OCI-LY7 (cell line): ENCODE data around the gene FAHD2A. TPM values are rescaled to one million over a fixed set of nuclear protein-coding genes. Genes with fewer than 3 reads are reported as not detected.

ENCODE experiments used
- BruUV-seq: library from RNA; stranded (reverse); fragments of 400-500 nt; replicated peaks from 2 replicates; lab custom pipeline; 2021; lab: Mats Ljungman, UMichigan
- CTCF ChIA-PET: fragments of 300-600 bp; sonication (Branson Sonifier 250); formaldehyde crosslinking; loops from one replicate; lab custom pipeline; 2022; ENCODE audit warnings: antibody characterized with exemption; ENCODE audit not compliant: unreplicated experiment; lab: Charles Lee
- POLR2A ChIA-PET: fragments of 300-600 bp; sonication (Branson Sonifier 250); formaldehyde crosslinking; loops from one replicate; lab custom pipeline; 2022; ENCODE audit warnings: antibody characterized with exemption; lab: Charles Lee
- DNase-seq: peaks from one replicate; pipeline ENCODE4 v3.0.0-alpha.2; 2015; ENCODE audit warnings: low spot score
- H2AFZ ChIP-seq: fragments of 200-600 bp; sonication (generic), shearing (Covaris generic); 2 replicates; pipeline ENCODE4 v1.6.1; 2014; ENCODE audit warnings: mild to moderate bottlenecking, antibody characterized with exemption, low read length, moderate library complexity
- H3K27ac ChIP-seq: fragments of 200-600 bp; sonication (generic); 2 replicates; pipeline ENCODE4 v1.5.1; 2014; ENCODE audit warnings: mixed run types, low read depth, mild to moderate bottlenecking, moderate library complexity, low read length, inconsistent platforms; ENCODE audit not compliant: poor library complexity, severe bottlenecking
- H3K36me3 ChIP-seq: fragments of 200-600 bp; sonication (generic); 2 replicates; pipeline ENCODE4 v1.6.1; 2014; ENCODE audit warnings: mild to moderate bottlenecking, antibody characterized with exemption, low read length, moderate library complexity, mixed read lengths; ENCODE audit not compliant: insufficient read depth
- H3K4me1 ChIP-seq: fragments of 200-600 bp; sonication (generic); 2 replicates; pipeline ENCODE4 v1.5.1; 2014; ENCODE audit warnings: mild to moderate bottlenecking, low read length; ENCODE audit not compliant: insufficient read depth, poor library complexity, severe bottlenecking
- H3K4me2 ChIP-seq: fragments of 200-600 bp; sonication (generic); 2 replicates; pipeline ENCODE4 v1.6.1; 2014; ENCODE audit warnings: mild to moderate bottlenecking, low read length
- H3K4me3 ChIP-seq: fragments of 200-600 bp; sonication (generic); 2 replicates; pipeline ENCODE4 v1.5.1; 2014; ENCODE audit warnings: mild to moderate bottlenecking, low read depth, low read length; ENCODE audit not compliant: poor library complexity, severe bottlenecking
- H3K79me2 ChIP-seq: fragments of 200-600 bp; sonication (generic); 2 replicates; pipeline ENCODE4 v1.6.1; 2016; ENCODE audit warnings: low read depth, mild to moderate bottlenecking, low read length, moderate library complexity, mixed read lengths; ENCODE audit not compliant: insufficient read depth
- H3K9me2 ChIP-seq: fragments of 200-600 bp; sonication (generic); 2 replicates; pipeline ENCODE4 v1.6.1; 2016; ENCODE audit warnings: mild to moderate bottlenecking, low read length, mixed read lengths; ENCODE audit not compliant: insufficient read depth
- H3K9me3 ChIP-seq: fragments of 200-600 bp; sonication (generic); 2 replicates; pipeline ENCODE4 v1.6.1; 2014; ENCODE audit warnings: mild to moderate bottlenecking, mixed run types, low read length, mixed read lengths
- H4K20me1 ChIP-seq: fragments of 200-600 bp; sonication (generic); 2 replicates; pipeline ENCODE4 v1.6.1; 2014; ENCODE audit warnings: mild to moderate bottlenecking, antibody characterized with exemption, low read length, moderate library complexity, mixed read lengths; ENCODE audit not compliant: insufficient read depth
- CTCF ChIP-seq: fragments of 200-600 bp; sonication (generic); conservative IDR thresholded peaks from 2 replicates; pipeline ENCODE4 v1.5.1; 2014; ENCODE audit warnings: mild to moderate bottlenecking, antibody characterized with exemption, low read length, moderate library complexity, mixed read lengths
- EZH2phosphoT487 ChIP-seq: fragments of 200-600 bp; sonication (generic); IDR thresholded peaks from 2 replicates; pipeline ENCODE4 v1.6.1; 2018; ENCODE audit warnings: low read depth, borderline replicate concordance, mild to moderate bottlenecking, mixed run types, antibody characterized with exemption, low read length, moderate library complexity, mixed read lengths
- intact Hi-C: fragments of 100-400 bp; cut with micrococcal nuclease; formaldehyde crosslinking; loops from one replicate; pipeline ENCODE4 v1.10.0; 2022; ENCODE audit not compliant: unreplicated experiment
- total RNA-seq, 2 experiments: library from RNA; depleted of rRNA in 1 of 2; stranded (reverse); fragments of >200 nt in 1 of 2; shearing (Covaris generic) in 1 of 2; gene quantifications; 2 replicates each; pipeline ENCODE4 v1.2.3, GENCODE V29; 2014 to 2022

The FAHD2A gene
- total RNA-seq, 2 experiments from 2014 or later: 48.2 to 50.9 TPM

DNA sequence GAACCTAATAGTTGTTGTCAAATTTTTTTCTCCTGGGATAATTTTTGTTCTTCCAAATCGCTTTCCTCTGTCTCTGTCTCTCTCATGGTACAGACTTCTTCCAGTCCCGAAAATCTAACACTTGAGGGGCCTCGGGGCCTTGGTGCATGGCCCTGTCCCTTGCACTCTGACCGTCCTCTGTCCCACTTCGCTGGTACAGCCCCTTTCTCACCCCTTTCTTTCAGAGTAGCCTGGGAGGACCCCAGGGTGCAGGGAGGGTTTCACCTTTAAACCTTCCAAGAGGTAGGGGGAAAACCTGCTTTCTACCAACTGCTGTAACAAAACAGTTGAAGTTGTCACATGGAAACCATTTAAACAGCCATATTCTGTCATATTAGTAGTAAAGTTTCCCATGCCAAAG, 22.2 kb upstream of the FAHD2A start:
- Histone ChIP-seq H3K4me3 (no peak overlapping the region), H3K27ac (no peak overlapping the region), H4K20me1 (no peaks in the 10 kb centered on the region), H3K9me2 (no peaks in the 10 kb centered on the region), H3K4me1 (no peaks in the 10 kb centered on the region), H2AFZ (no peak overlapping the region), H3K4me2 (no peak overlapping the region), H3K9me3 (no peaks in the 10 kb centered on the region), H3K36me3 (no peaks in the 10 kb centered on the region), H3K79me2 (no peaks in the 10 kb centered on the region)
- POLR2A ChIA-PET: no interaction called here
- BruUV-seq: no TSS peak
- intact Hi-C loops: no loop called here
- TF ChIP-seq EZH2phosphoT487: no peak
- CTCF ChIA-PET: interaction anchor here (0.8 kb wide), 1 partner anchor 14 kb away, joined by 5 read pairs; no protein-coding TSS in a partner anchor
- no peak for DNase-seq

- Histone ChIP-seq H3K4me3 (no peak overlapping the region), H4K20me1 (no peaks in the 10 kb centered on the region), H3K4me1 (no peaks in the 10 kb centered on the region), H3K36me3 (no peaks in the 10 kb centered on the region), H2AFZ (no peak overlapping the region), H3K9me3 (no peaks in the 10 kb centered on the region), H3K27ac (no peak overlapping the region), H3K79me2 (no peaks in the 10 kb centered on the region), H3K9me2 (no peaks in the 10 kb centered on the region), H3K4me2 (no peak overlapping the region)
- DNase-seq: no peak
- TF ChIP-seq EZH2phosphoT487: no peak
- TF ChIP-seq CTCF: no peak
- CTCF ChIA-PET: no interaction called here
- POLR2A ChIA-PET: no interaction called here
- intact Hi-C loops: no loop called here
- no TSS peak for BruUV-seq
These were observed 21.8 kb upstream of the FAHD2A start for GRCh38 chr2:95380731-95381130.

DNA sequence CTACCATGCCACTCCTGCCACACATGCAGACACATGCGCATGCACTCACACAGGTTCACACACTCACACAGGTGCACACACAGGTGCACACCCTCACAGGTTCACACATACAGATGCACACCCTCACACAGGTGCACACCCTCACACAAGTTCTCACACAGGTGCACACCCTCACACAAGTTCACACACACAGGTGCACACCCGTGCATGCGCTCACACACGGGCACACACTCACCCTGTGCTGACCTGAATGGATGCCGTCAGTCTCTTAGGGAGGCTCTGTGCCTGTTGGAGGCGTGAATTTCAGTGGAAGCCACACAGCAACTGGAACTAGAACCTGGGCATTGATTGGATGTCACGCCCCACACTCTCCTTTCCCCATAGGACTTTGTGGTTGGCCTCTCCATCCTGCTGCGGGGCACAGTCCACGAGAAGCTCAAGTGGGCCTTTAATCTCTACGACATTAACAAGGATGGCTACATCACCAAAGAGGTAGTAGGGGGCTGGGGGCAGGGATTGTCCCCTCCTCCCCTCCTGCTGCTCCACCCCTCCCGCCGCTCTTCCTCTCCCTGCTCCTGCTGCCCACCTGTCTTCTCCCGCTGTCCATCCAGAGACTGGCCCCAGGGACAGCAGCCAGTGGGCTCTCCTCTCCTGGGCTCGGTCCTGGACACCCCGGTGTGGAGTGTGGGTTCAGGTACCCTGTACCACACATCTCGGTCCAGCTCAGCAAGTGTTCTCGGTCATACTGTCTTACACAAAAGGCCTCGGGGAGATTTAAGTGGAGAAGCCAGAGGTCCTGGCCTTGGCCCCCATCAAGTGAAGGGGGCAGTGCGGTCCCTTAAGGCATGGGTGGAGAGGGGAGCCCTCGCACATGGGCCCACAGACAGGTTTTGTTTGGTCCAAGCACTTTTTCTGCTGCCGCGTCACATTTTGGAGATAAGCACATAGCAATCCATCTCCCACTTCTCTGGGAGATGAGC, 21.0 kb upstream of the FAHD2A start:
- POLR2A ChIA-PET: no interaction called here
- no peaks in the 10 kb centered on the region for H3K79me2 ChIP-seq
- no peaks in the 10 kb centered on the region for H3K4me1 ChIP-seq
- H4K20me1 ChIP-seq: no peaks in the 10 kb centered on the region
- no peaks in the 10 kb centered on the region for H3K9me3 ChIP-seq
- intact Hi-C loops: no loop called here
- H3K27ac ChIP-seq: no peak overlapping the region
- H2AFZ ChIP-seq: no peak overlapping the region
- H3K36me3 ChIP-seq: no peaks in the 10 kb centered on the region
- BruUV-seq: no TSS peak
- DNase-seq: no peak
- no peak overlapping the region for H3K4me2 ChIP-seq
- no peaks in the 10 kb centered on the region for H3K9me2 ChIP-seq
- TF ChIP-seq EZH2phosphoT487 (no peak), CTCF (no peak)
- CTCF ChIA-PET: no interaction called here
- H3K4me3 ChIP-seq: no peak overlapping the region
